ENCODE measurements around the gene VKORC1L1. TPM values are rescaled to one million over a fixed set of nuclear protein-coding genes. Genes with fewer than 3 reads are reported as not detected.
"Not testable (repeated sequence)": the region's sequence is repeated elsewhere in the genome, so short reads cannot be mapped to it uniquely, and the experiment has no call there.

VKORC1L1 gene
- total and polyA plus RNA-seq, 2 donors (not counting 3 experiments of a cell fraction or from before 2014, with no cell fraction given): 14.5 to 36.7 TPM

GRCh38 chr7:66005115-66005671 is 132.3 kb downstream of the VKORC1L1 start:
- H3K36me3 ChIP-seq (ENCODE audit: control insufficient read depth in 2 of 2, extremely low read depth in 1 of 2, insufficient read depth in 2 of 2, low read length in 2 of 2); POLR2A ChIA-PET; H3K4me2 ChIP-seq (ENCODE audit: insufficient read depth, low read length); H3K4me1 ChIP-seq (ENCODE audit: control insufficient read depth, extremely low read depth, insufficient read depth, low read length); BruUV-seq (replicated peaks); FAIRE-seq; H3K27ac ChIP-seq (ENCODE audit: insufficient read depth, low read depth, low read length); CTCF ChIA-PET; dilution Hi-C loops (cut with MboI; ENCODE audit: extremely low pct_ligation_motif_present, low sequenced_read_pairs); H3K9me1 ChIP-seq (replicated peaks; ENCODE audit: control insufficient read depth, extremely low read depth, insufficient read depth, low read length); H4K20me1 ChIP-seq (replicated peaks; ENCODE audit: control insufficient read depth, extremely low read depth, insufficient read depth, low read length); H3K9me3 ChIP-seq (replicated peaks; ENCODE audit: control insufficient read depth, insufficient read depth, low read length); H2AFZ ChIP-seq (ENCODE audit: low read depth, low read length); H3K27me3 ChIP-seq (ENCODE audit: control insufficient read depth in 2 of 2, insufficient read depth in 2 of 2, low read length in 2 of 2); intact Hi-C loops (cut with micrococcal nuclease); DNase-seq (ENCODE audit: low read depth, low spot score); H3K9ac ChIP-seq (replicated peaks; ENCODE audit: extremely low read depth, insufficient read depth, low read length); H3K79me2 ChIP-seq (ENCODE audit: control insufficient read depth, insufficient read depth, low read length); H3K4me3 ChIP-seq (replicated peaks in 1 of 3; ENCODE audit: insufficient read depth in 1 of 3, low read depth in 1 of 3, low read length in 3 of 3): not testable (repeated sequence)

GRCh38 chr7:66007232-66007631 is 134.4 kb downstream of the VKORC1L1 start:
- H3K4me3 ChIP-seq (replicated peaks in 1 of 3; ENCODE audit: insufficient read depth in 1 of 3, low read depth in 1 of 3, low read length in 3 of 3): no peak overlapping the region
- POLR2A ChIA-PET: interaction anchor here (0.7 kb wide), 1 partner anchor 979 kb away, joined by 3 read pairs; no protein-coding TSS in a partner anchor
- DNase-seq (ENCODE audit: low read depth, low spot score): no peak
- H3K36me3 ChIP-seq (ENCODE audit: control insufficient read depth in 2 of 2, extremely low read depth in 1 of 2, insufficient read depth in 2 of 2, low read length in 2 of 2): no peaks in the 10 kb centered on the region
- FAIRE-seq: no peak
- no peak overlapping the region for H3K4me2 ChIP-seq (ENCODE audit: insufficient read depth, low read length)
- H3K9ac ChIP-seq (replicated peaks; ENCODE audit: extremely low read depth, insufficient read depth, low read length): no peak overlapping the region
- H3K27ac ChIP-seq (ENCODE audit: insufficient read depth, low read depth, low read length): no peak overlapping the region
- no TSS peak for BruUV-seq (replicated peaks)
- no peaks in the 10 kb centered on the region for H3K9me1 ChIP-seq (replicated peaks; ENCODE audit: control insufficient read depth, extremely low read depth, insufficient read depth, low read length)
- intact Hi-C loops (cut with micrococcal nuclease): no loop called here
- peaks cover 0 to 2% of the 10 kb centered on the region in 2 experiments for H3K27me3 ChIP-seq (ENCODE audit: control insufficient read depth in 2 of 2, insufficient read depth in 2 of 2, low read length in 2 of 2)
- no peaks in the 10 kb centered on the region for H4K20me1 ChIP-seq (replicated peaks; ENCODE audit: control insufficient read depth, extremely low read depth, insufficient read depth, low read length)
- TF ChIP-seq EZH2 (IDR thresholded peaks at IDR 0.05; ENCODE audit: borderline replicate concordance, low read depth, low read length, severe bottlenecking): no peak
- no peak for TF ChIP-seq POLR2AphosphoS5 (IDR thresholded peaks at IDR 0.05; ENCODE audit: insufficient read depth, low read depth, low read length)
- CTCF ChIA-PET: interaction anchor here (1.7 kb wide), 1 partner anchor 9 kb away, joined by 5 read pairs; no protein-coding TSS in a partner anchor
- no peaks in the 10 kb centered on the region for H3K4me1 ChIP-seq (ENCODE audit: control insufficient read depth, extremely low read depth, insufficient read depth, low read length)
- no peak overlapping the region for H2AFZ ChIP-seq (ENCODE audit: low read depth, low read length)
- no peaks in the 10 kb centered on the region for H3K9me3 ChIP-seq (replicated peaks; ENCODE audit: control insufficient read depth, insufficient read depth, low read length)
- no peaks in the 10 kb centered on the region for H3K79me2 ChIP-seq (ENCODE audit: control insufficient read depth, insufficient read depth, low read length)
- dilution Hi-C loops (cut with MboI; ENCODE audit: extremely low pct_ligation_motif_present, low sequenced_read_pairs): no loop called here

Small RNA genes within 50 kb of the gene (small RNA-seq; reads per million reads assigned to genes)
- gene AC073261.1 (ENCODE audit: insufficient read depth, insufficient read length, low read depth, low replicate concordance) (not detected), gene RNU6-973P (ENCODE audit: insufficient read depth, insufficient read length, low read depth, low replicate concordance) (not detected)

Other genes starting within 250 kb of the VKORC1L1 start
- gene GUSB, start 109.1 kb downstream of the VKORC1L1 start, total RNA-seq: 46.4 and 55.7 TPM in 2 replicates
- 98.8 and 107 TPM in 2 replicates for gene GUSB, start 109.1 kb downstream of the VKORC1L1 start, polyA plus RNA-seq
- gene ASL, start 202.7 kb downstream of the VKORC1L1 start, total RNA-seq: 48.4 and 50.5 TPM in 2 replicates
- 57.8 and 62.4 TPM in 2 replicates for gene ASL, start 202.7 kb downstream of the VKORC1L1 start, polyA plus RNA-seq
- gene CRCP, start 241.8 kb downstream of the VKORC1L1 start, total RNA-seq: 20.3 and 29.7 TPM in 2 replicates
- gene CRCP, start 241.8 kb downstream of the VKORC1L1 start, polyA plus RNA-seq: 9.9 and 14.2 TPM in 2 replicates

Measured in endothelial cell of umbilical vein (primary cell).